Endodermal cell (in vitro differentiated cells): ENCODE measurements around the gene MYRIP. TPM values are rescaled to one million over a fixed set of nuclear protein-coding genes. Genes with fewer than 3 reads are reported as not detected.

ENCODE experiments used
- DNase-seq: peaks from one replicate; pipeline ENCODE4 v3.0.0-alpha.2; 2017
- H3K27ac ChIP-seq: 2 replicates; pipeline ENCODE4 v1.5.1; 2013; ENCODE audit warnings: mild to moderate bottlenecking, low read depth, low read length, moderate library complexity
- H3K27me3 ChIP-seq: 2 replicates; pipeline ENCODE4 v1.6.1; 2013; ENCODE audit warnings: mild to moderate bottlenecking, low read length, moderate library complexity; ENCODE audit not compliant: insufficient read depth, control insufficient read depth, poor library complexity, severe bottlenecking
- H3K36me3 ChIP-seq: 2 replicates; pipeline ENCODE4 v1.7.0; 2013; ENCODE audit warnings: mild to moderate bottlenecking, low read length, moderate library complexity; ENCODE audit not compliant: control insufficient read depth, insufficient read depth
- H3K4me1 ChIP-seq: one replicate; pipeline ENCODE4 v1.7.0; 2013; ENCODE audit warnings: low read length; ENCODE audit not compliant: control insufficient read depth, insufficient read depth
- H3K4me3 ChIP-seq: 2 replicates; pipeline ENCODE4 v1.5.1; 2013; ENCODE audit warnings: mild to moderate bottlenecking, low read length, moderate library complexity
- H3K9ac ChIP-seq: 2 replicates; pipeline ENCODE4 v1.6.1; 2013; ENCODE audit warnings: mild to moderate bottlenecking, low read length, moderate library complexity; ENCODE audit not compliant: poor library complexity, severe bottlenecking; ENCODE audit errors: extremely low read depth
- H3K9me3 ChIP-seq: 2 replicates; pipeline ENCODE4 v1.6.1; 2013; ENCODE audit warnings: mild to moderate bottlenecking, low read length, moderate library complexity; ENCODE audit not compliant: control insufficient read depth
- H3K27ac Mint-ChIP-seq: 2 replicates; pipeline ENCODE4 v1.8.0; 2020; ENCODE audit warnings: mixed read lengths
- H3K27me3 Mint-ChIP-seq: 2 replicates; pipeline ENCODE4 v1.8.0; 2021; ENCODE audit warnings: mild to moderate bottlenecking, mixed read lengths; ENCODE audit not compliant: insufficient read depth
- H3K36me3 Mint-ChIP-seq: 2 replicates; pipeline ENCODE4 v1.8.0; 2020; ENCODE audit warnings: low read depth, mixed read lengths
- H3K4me1 Mint-ChIP-seq: 2 replicates; pipeline ENCODE4 v1.8.0; 2020; ENCODE audit warnings: mixed read lengths
- H3K4me3 Mint-ChIP-seq: 2 replicates; pipeline ENCODE4 v1.8.0; 2020; ENCODE audit warnings: mild to moderate bottlenecking, moderate library complexity, mixed read lengths
- H3K9me3 Mint-ChIP-seq: 2 replicates; pipeline ENCODE4 v1.8.0; 2020; ENCODE audit warnings: mild to moderate bottlenecking, mixed read lengths
- CTCF ChIP-seq: fragments of 200-600 bp; sonication (generic); conservative IDR thresholded peaks from 2 replicates; pipeline ENCODE4 v1.5.0; 2021; ENCODE audit warnings: antibody characterized with exemption, mild to moderate bottlenecking
- WGBS, 2 experiments: methylation state at CpG; one replicate each; pipeline versions ENCODE4 v1.1.5 to v1.1.7; 2013; ENCODE audit warnings: missing lambda C conversion rate in 2 of 2, mixed read lengths in 1 of 2; ENCODE audit not compliant: insufficient coverage in 1 of 2, insufficient read length in 1 of 2; 5-methylcytosine and 5-hydroxymethylcytosine counted together
- total RNA-seq, 2 donors: library from RNA; stranded (reverse); fragmentation: NEBNext Ultra II Directional in 1 of 2; extraction: Animal tissue kit (Norgen Biotek cat#: 25700) in 1 of 2; gene quantifications; 2 replicates in 1 of 2; 3 replicates in 1 of 2; pipeline ENCODE4 v1.2.1, GENCODE V29; 2021

MYRIP gene
- total RNA-seq, 2 donors from 2014 or later: 4.3 to 4.6 TPM

- Mint-ChIP-seq H3K4me3 (no peak overlapping the region), H3K9me3 (no peaks in the 10 kb centered on the region), H3K4me1 (no peaks in the 10 kb centered on the region), H3K36me3 (no peaks in the 10 kb centered on the region), H3K27me3 (no peaks in the 10 kb centered on the region), H3K27ac (no peak overlapping the region)
- H3K36me3 ChIP-seq: no peaks in the 10 kb centered on the region
- H3K27ac ChIP-seq: no peak overlapping the region
- TF ChIP-seq CTCF: no peak
- no peaks in the 10 kb centered on the region for H3K27me3 ChIP-seq
- no peaks in the 10 kb centered on the region for H3K4me1 ChIP-seq
- no peak overlapping the region for H3K9ac ChIP-seq
- no peaks in the 10 kb centered on the region for H3K9me3 ChIP-seq
- no peak for DNase-seq
- no peak overlapping the region for H3K4me3 ChIP-seq
- WGBS, 2 experiments: 91 to 100% methylated on average over 1 of the region's 1 CpG
Measured at GRCh38 chr3:39936848-39937247, 127.4 kb downstream of the MYRIP start.

- H3K9me3 ChIP-seq: no peaks in the 10 kb centered on the region
- DNase-seq: no peak
- Mint-ChIP-seq H3K4me3 (no peak overlapping the region), H3K27ac (no peak overlapping the region), H3K27me3 (no peaks in the 10 kb centered on the region), H3K36me3 (no peaks in the 10 kb centered on the region), H3K4me1 (no peaks in the 10 kb centered on the region), H3K9me3 (no peaks in the 10 kb centered on the region)
- no peak overlapping the region for H3K27ac ChIP-seq
- H3K27me3 ChIP-seq: no peaks in the 10 kb centered on the region
- TF ChIP-seq CTCF: no peak
- no peak overlapping the region for H3K9ac ChIP-seq
- no peaks in the 10 kb centered on the region for H3K4me1 ChIP-seq
- H3K4me3 ChIP-seq: no peak overlapping the region
- no peaks in the 10 kb centered on the region for H3K36me3 ChIP-seq
Measured at GRCh38 chr3:39937315-39937714, 127.9 kb downstream of the MYRIP start.

GRCh38 chr3:39937874-39938273, 128.5 kb downstream of the MYRIP start:
- no peak overlapping the region for H3K27ac Mint-ChIP-seq
- no CpG with 5 or more reads among the region's 1 CpG for WGBS, 2 experiments
- H3K9me3 Mint-ChIP-seq: no peaks in the 10 kb centered on the region
- Histone ChIP-seq H3K4me1 (no peaks in the 10 kb centered on the region), H3K36me3 (no peaks in the 10 kb centered on the region), H3K9me3 (no peaks in the 10 kb centered on the region), H3K9ac (no peak overlapping the region), H3K27ac (no peak overlapping the region), H3K27me3 (no peaks in the 10 kb centered on the region), H3K4me3 (no peak overlapping the region)
- no peak overlapping the region for H3K4me3 Mint-ChIP-seq
- no peak for TF ChIP-seq CTCF
- no peaks in the 10 kb centered on the region for H3K36me3 Mint-ChIP-seq
- no peaks in the 10 kb centered on the region for H3K27me3 Mint-ChIP-seq
- no peaks in the 10 kb centered on the region for H3K4me1 Mint-ChIP-seq
- DNase-seq: no peak
